Endothelial cell of umbilical vein (primary cell): Measurements from ENCODE around the gene CTLA4. TPM values are rescaled to one million over a fixed set of nuclear protein-coding genes. Genes with fewer than 3 reads are reported as not detected.

Experiments
- BruUV-seq: library from RNA; stranded (reverse); fragments of 400-500 nt; replicated peaks from 2 replicates; lab custom pipeline; 2021; lab: Mats Ljungman, UMichigan
- CTCF ChIA-PET: fragments of 300-600, 350-600 bp; sonication (Branson Sonifier 250); formaldehyde crosslinking; loops from one replicate; lab custom pipeline; 2021; ENCODE audit warnings: antibody characterized with exemption, inconsistent platforms; lab: Charles Lee
- POLR2A ChIA-PET: fragments of 300-600, 350-600 bp; sonication (Branson Sonifier 250); formaldehyde crosslinking; loops from one replicate; lab custom pipeline; 2021; ENCODE audit warnings: antibody characterized with exemption, inconsistent platforms; lab: Charles Lee
- DNase-seq: peaks from one replicate; pipeline ENCODE4 v3.0.0-alpha.2; 2011; ENCODE audit warnings: low read depth, low spot score
- FAIRE-seq: peaks from 2 replicates; lab custom pipeline; 2011; peaks lifted over from hg19 to GRCh38; lab: Jason Lieb, UNC
- H2AFZ ChIP-seq: 2 replicates; pipeline ENCODE4 v1.6.0; 2012; ENCODE audit warnings: low read depth, low read length, control low read depth, inconsistent platforms
- H3K27ac ChIP-seq: 2 replicates; pipeline ENCODE4 v1.5.1; 2011; ENCODE audit warnings: low read depth, mild to moderate bottlenecking, control low read depth, low read length, moderate library complexity; ENCODE audit not compliant: insufficient read depth
- H3K27me3 ChIP-seq, 2 experiments: 2 replicates each; pipeline versions ENCODE4 v1.6.0 to v1.6.1; 2011; ENCODE audit warnings: low read length in 2 of 2, mixed read lengths in 1 of 2; ENCODE audit not compliant: control insufficient read depth in 2 of 2, insufficient read depth in 2 of 2
- H3K36me3 ChIP-seq, 2 experiments: 2 replicates in 1 of 2; 3 replicates in 1 of 2; pipeline ENCODE4 v1.5.1; 2011; ENCODE audit warnings: low read length in 2 of 2, mild to moderate bottlenecking in 1 of 2, moderate library complexity in 1 of 2; ENCODE audit not compliant: control insufficient read depth in 2 of 2, insufficient read depth in 2 of 2; ENCODE audit errors: extremely low read depth in 1 of 2
- H3K4me1 ChIP-seq: 3 replicates; pipeline ENCODE4 v1.5.1; 2011; ENCODE audit warnings: mild to moderate bottlenecking, low read length; ENCODE audit not compliant: control insufficient read depth, insufficient read depth; ENCODE audit errors: extremely low read depth
- H3K4me2 ChIP-seq: 2 replicates; pipeline ENCODE4 v1.6.1; 2011; ENCODE audit warnings: low read length, control low read depth, mixed read lengths; ENCODE audit not compliant: insufficient read depth
- H3K4me3 ChIP-seq, 3 experiments: fragments of 200-600 bp in 1 of 3; sonication (generic), shearing (Covaris generic) in 1 of 3; replicated peaks in 1 of 3; 2 replicates each; pipeline ENCODE4 v1.5.1; 2011 to 2016; ENCODE audit warnings: control low read depth in 3 of 3, low read length in 3 of 3, mild to moderate bottlenecking in 2 of 3, inconsistent platforms in 1 of 3, low read depth in 1 of 3, moderate library complexity in 1 of 3; ENCODE audit not compliant: insufficient read depth in 1 of 3
- H3K79me2 ChIP-seq: 2 replicates; pipeline ENCODE4 v1.6.0; 2012; ENCODE audit warnings: low read length, inconsistent platforms; ENCODE audit not compliant: control insufficient read depth, insufficient read depth
- H3K9ac ChIP-seq: replicated peaks from 2 replicates; pipeline ENCODE3; 2011; ENCODE audit warnings: low read length, control low read depth; ENCODE audit not compliant: insufficient read depth; ENCODE audit errors: extremely low read depth
- H3K9me1 ChIP-seq: replicated peaks from 3 replicates; pipeline ENCODE4 v1.6.0; 2011; ENCODE audit warnings: mild to moderate bottlenecking, low read length; ENCODE audit not compliant: control insufficient read depth, insufficient read depth; ENCODE audit errors: extremely low read depth
- H3K9me3 ChIP-seq: replicated peaks from 2 replicates; pipeline ENCODE4 v1.5.1; 2012; ENCODE audit warnings: low read length, inconsistent platforms; ENCODE audit not compliant: control insufficient read depth, insufficient read depth
- H4K20me1 ChIP-seq: replicated peaks from 2 replicates; pipeline ENCODE3; 2011; ENCODE audit warnings: mild to moderate bottlenecking, low read length; ENCODE audit not compliant: control insufficient read depth, insufficient read depth; ENCODE audit errors: extremely low read depth
- CTCF ChIP-seq, 2 donors: IDR thresholded peaks; 1 replicate in 1 of 2; 2 replicates in 1 of 2; pipeline ENCODE4 v1.5.1; 2011; ENCODE audit warnings: low read length in 2 of 2, mild to moderate bottlenecking in 2 of 2, moderate library complexity in 2 of 2, control low read depth in 1 of 2, inconsistent platforms in 1 of 2, low read depth in 1 of 2; ENCODE audit not compliant: insufficient read depth in 1 of 2; ENCODE audit errors: extremely low read depth in 1 of 2
- EZH2 ChIP-seq: IDR thresholded peaks from 2 replicates; pipeline ENCODE4 v1.6.1; 2012; ENCODE audit warnings: borderline replicate concordance, low read depth, mild to moderate bottlenecking, moderate library complexity, low read length, inconsistent platforms; ENCODE audit not compliant: severe bottlenecking
- FOS ChIP-seq: IDR thresholded peaks from 2 replicates; pipeline ENCODE4 v1.6.1; 2011; ENCODE audit warnings: mild to moderate bottlenecking, low read length, moderate library complexity, borderline replicate concordance; ENCODE audit not compliant: insufficient read depth
- GATA2 ChIP-seq: IDR thresholded peaks from 2 replicates; pipeline ENCODE4 v1.7.0; 2011; ENCODE audit warnings: low read depth, mild to moderate bottlenecking, moderate library complexity, mixed read lengths, low read length; ENCODE audit not compliant: insufficient read length, insufficient read depth
- POLR2A ChIP-seq: IDR thresholded peaks from 2 replicates; pipeline ENCODE4 v1.6.1; 2012; ENCODE audit warnings: low read depth, mild to moderate bottlenecking, control low read depth, low read length
- POLR2AphosphoS5 ChIP-seq: IDR thresholded peaks from 2 replicates; pipeline ENCODE4 v1.6.1; 2012; ENCODE audit warnings: low read depth, mild to moderate bottlenecking, control low read depth, low read length, moderate library complexity; ENCODE audit not compliant: insufficient read depth
- dilution Hi-C: fragments of 300-500 bp; cut with MboI; formaldehyde crosslinking; loops from one replicate; pipeline ENCODE4 v1.15.0; 2019; ENCODE audit warnings: low sequenced_read_pairs; ENCODE audit not compliant: extremely low pct_ligation_motif_present
- intact Hi-C: fragments of 100-400 bp; cut with micrococcal nuclease; formaldehyde crosslinking; loops from one replicate; pipeline ENCODE4 v1.10.0; 2022
- polyA plus RNA-seq, 4 experiments: library from polyadenylated mRNA; depleted of rRNA in 3 of 4; stranded (reverse) in 3 of 4; unstranded in 1 of 4; fragments of >200 nt; gene quantifications; 2 replicates each; pipeline versions ENCODE4 v1.2.1 to v1.2.3, GENCODE V29; 2011 to 2012; ENCODE audit warnings: missing spikeins in 1 of 4
- total RNA-seq: library from RNA; stranded (reverse); gene quantifications from 2 replicates; pipeline ENCODE4 v1.2.3, GENCODE V29; 2021

Gene CTLA4
- total and polyA plus RNA-seq, 2 donors (not counting 3 experiments of a cell fraction or from before 2014, with no cell fraction given) = not detected

GRCh38 chr2:203908797-203909185, 41.2 kb downstream of the CTLA4 start:
- Histone ChIP-seq H2AFZ (peak overlapping the region; percentile 44), H3K36me3 (no peaks in the 10 kb centered on the region), H3K9me1 (no peaks in the 10 kb centered on the region), H4K20me1 (no peaks in the 10 kb centered on the region), H3K27me3 (no peaks in the 10 kb centered on the region), H3K9ac (no peak overlapping the region), H3K9me3 (no peaks in the 10 kb centered on the region), H3K79me2 (no peaks in the 10 kb centered on the region), H3K4me2 (peak overlapping the region; percentile 62), H3K4me3 (no peak overlapping the region), H3K27ac (no peak overlapping the region), H3K4me1 (peaks cover 8% of the 10 kb centered on the region)
- ChIA-PET POLR2A (no interaction called here), CTCF (interaction anchor here (0.8 to 2.4 kb wide), 15 partner anchors 9 to 1336 kb away, joined by 3 to 50 read pairs (median 6); no protein-coding TSS in a partner anchor)
- DNase-seq (no peak), FAIRE-seq (no peak)
- TF ChIP-seq POLR2A (no peak), GATA2 (no peak), POLR2AphosphoS5 (no peak), FOS (no peak)
- BruUV-seq = no TSS peak
- intact Hi-C loops (loop anchor here (1.0 to 5.0 kb wide), 7 partner anchors 93 to 1334 kb away; partner anchors contain the start of gene ICA1L), dilution Hi-C loops (no loop called here)

GRCh38 chr2:203909261-203909967, 41.8 kb downstream of the CTLA4 start:
- intact Hi-C loops = loop anchor here (1.0 to 5.0 kb wide), 7 partner anchors 94 to 1335 kb away; partner anchors contain the start of gene ICA1L
- ChIA-PET CTCF (interaction anchor here (0.5 to 2.4 kb wide), 39 partner anchors 9 to 1337 kb away, joined by 3 to 50 read pairs (median 3); partner anchors contain the start of gene ICA1L), POLR2A (interaction anchor here (0.5 to 0.6 kb wide), 2 partner anchors 375 to 1098 kb away, joined by 3 to 5 read pairs; no protein-coding TSS in a partner anchor)
- peak; percentile 82 for FAIRE-seq
- peak overlapping the region; percentile 44 for H2AFZ ChIP-seq
- no peaks in the 10 kb centered on the region for H4K20me1 ChIP-seq
- no peak overlapping the region for H3K9ac ChIP-seq
- dilution Hi-C loops = no loop called here
- DNase-seq = peak; percentile 74
- H3K9me1 ChIP-seq = no peaks in the 10 kb centered on the region
- H3K9me3 ChIP-seq = no peaks in the 10 kb centered on the region
- H3K36me3 ChIP-seq = no peaks in the 10 kb centered on the region
- TF ChIP-seq CTCF (IDR thresholded peaks at IDR 0.05; ENCODE audit: extremely low read depth in 1 of 2, insufficient read depth in 1 of 2, low read depth in 1 of 2, low read length in 2 of 2) (peak; percentile 57 to 59), EZH2 (no peak)
- no peaks in the 10 kb centered on the region for H3K27me3 ChIP-seq
- H3K4me1 ChIP-seq = peaks cover 8% of the 10 kb centered on the region
- no peaks in the 10 kb centered on the region for H3K79me2 ChIP-seq
- BruUV-seq = no TSS peak
- peak overlapping the region; percentile 62 for H3K4me2 ChIP-seq
- no peak overlapping the region for H3K27ac ChIP-seq
- peak overlapping the region in 1 of 3 experiments; percentile 47 for H3K4me3 ChIP-seq
